Tibial nerve (tissue), 3 donors: ENCODE results near the gene BMPR1B.

Experiments used
- CTCF ChIP-seq, 5 experiments: fragments of 200-600 bp in 3 of 5; fragments of 450-650 bp in 2 of 5; sonication (generic) in 3 of 5; IDR thresholded peaks; one replicate each; pipeline ENCODE4 v1.5.1; 2016 to 2019; ENCODE audit warnings: antibody characterized with exemption in 5 of 5, mild to moderate bottlenecking in 3 of 5, moderate library complexity in 2 of 5
- POLR2A ChIP-seq, 2 donors: fragments of 450-650 bp; IDR thresholded peaks; one replicate each; pipeline ENCODE4 v1.6.1; 2017; ENCODE audit warnings: antibody characterized with exemption in 2 of 2, mild to moderate bottlenecking in 2 of 2, moderate library complexity in 2 of 2

GRCh38 chr4:95061220-95061619, 303.5 kb downstream of the BMPR1B start:
- TF ChIP-seq POLR2A (IDR thresholded peaks at IDR 0.05) (no peak), CTCF (IDR thresholded peaks at IDR 0.05) (no peak)
